Thoracic aorta (tissue), 2 donors: ENCODE measurements around the gene MIPOL1. TPM values are rescaled to one million over a fixed set of nuclear protein-coding genes. Genes with fewer than 3 reads are reported as not detected.

Experiments
- ATAC-seq: fragments of 150-250 bp; one replicate; pipeline ENCODE4 v1.8.0; 2017; ENCODE audit warnings: low read depth; ENCODE audit not compliant: insufficient number of reproducible peaks, low FRiP score
- DNase-seq: peaks from one replicate; pipeline ENCODE4 v3.0.0-alpha.2; 2020; ENCODE audit warnings: low spot score
- H3K27ac ChIP-seq, 2 donors: fragments of 200-600 bp; sonication (generic); 1 replicate in 1 of 2; 2 replicates in 1 of 2; pipeline ENCODE4 v1.5.1; 2016; ENCODE audit warnings: mild to moderate bottlenecking in 2 of 2, moderate library complexity in 2 of 2
- H3K27me3 ChIP-seq: fragments of 200-600 bp; sonication (generic); replicated peaks from 2 replicates; pipeline ENCODE4 v1.6.0; 2016; ENCODE audit warnings: mild to moderate bottlenecking; ENCODE audit not compliant: insufficient read depth
- H3K36me3 ChIP-seq: fragments of 200-600 bp; sonication (generic); one replicate; pipeline ENCODE4 v1.5.1; 2016
- H3K4me1 ChIP-seq, 2 donors: fragments of 200-600 bp; sonication (generic); 1 replicate in 1 of 2; 2 replicates in 1 of 2; pipeline versions ENCODE4 v1.5.1 to v1.6.0; 2016; ENCODE audit warnings: low read depth in 2 of 2, mild to moderate bottlenecking in 1 of 2; ENCODE audit not compliant: control insufficient read depth in 1 of 2
- H3K4me3 ChIP-seq: fragments of 200-600 bp; sonication (generic); 2 replicates; pipeline ENCODE4 v1.5.1; 2016; ENCODE audit warnings: mild to moderate bottlenecking
- H3K9me3 ChIP-seq: fragments of 200-600 bp; sonication (generic); 2 replicates; pipeline ENCODE4 v1.5.1; 2016
- total RNA-seq, 2 donors: library from RNA; depleted of rRNA; stranded (reverse); fragments of >200 nt; gene quantifications; one replicate each; pipeline versions ENCODE4 v1.1.0 to v1.2.3, GENCODE V29; 2016
- TF ChIP-seq, protein P1 (sequence below): fragments of 200-600 bp; sonication (generic); IDR thresholded peaks from one replicate; pipeline ENCODE4 v1.5.1; 2019; ENCODE audit warnings: antibody characterized with exemption

Gene MIPOL1
- total RNA-seq, 2 donors from 2014 or later, result 13.1 to 16.8 TPM

DNA sequence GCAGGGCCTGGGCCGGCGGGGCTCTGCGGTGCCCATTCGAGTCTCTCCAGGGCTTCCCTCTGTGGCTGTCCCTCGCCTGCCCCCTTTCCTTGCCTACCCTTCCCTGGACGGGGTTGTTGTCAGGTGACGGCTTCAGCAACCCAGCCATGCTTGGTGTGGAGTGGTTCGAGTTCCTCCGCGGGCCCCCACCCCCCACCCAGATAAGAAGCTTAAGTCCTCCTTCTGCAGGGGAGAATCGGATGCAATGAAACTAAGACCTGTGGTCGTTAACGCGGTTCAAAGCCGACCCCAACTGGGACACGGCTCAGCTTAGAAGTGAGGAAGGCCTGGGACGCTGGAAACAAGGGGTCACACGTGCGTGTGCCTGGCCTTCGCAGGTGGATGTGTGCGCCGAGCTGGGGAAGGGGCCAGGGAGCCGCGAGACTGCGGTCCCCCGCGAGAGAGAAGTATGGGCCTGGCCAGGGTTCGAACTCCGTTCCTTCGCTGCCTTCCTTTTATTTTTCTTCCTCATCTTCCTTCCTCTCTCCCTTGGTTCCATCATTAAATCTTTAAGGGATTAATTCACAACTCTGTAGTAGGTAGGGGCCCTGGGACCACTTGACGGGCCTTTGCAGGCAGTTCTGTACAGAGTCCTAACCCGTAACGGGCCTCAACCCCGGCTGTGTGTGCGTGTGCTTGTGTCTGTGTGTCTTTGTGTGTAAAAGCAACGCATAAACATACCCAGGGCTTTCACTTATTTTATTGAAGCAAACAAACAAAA is 401.2 kb downstream of the MIPOL1 start:
- H3K4me1 ChIP-seq, result peaks cover 11 to 42% of the 10 kb centered on the region in 2 donors

DNA sequence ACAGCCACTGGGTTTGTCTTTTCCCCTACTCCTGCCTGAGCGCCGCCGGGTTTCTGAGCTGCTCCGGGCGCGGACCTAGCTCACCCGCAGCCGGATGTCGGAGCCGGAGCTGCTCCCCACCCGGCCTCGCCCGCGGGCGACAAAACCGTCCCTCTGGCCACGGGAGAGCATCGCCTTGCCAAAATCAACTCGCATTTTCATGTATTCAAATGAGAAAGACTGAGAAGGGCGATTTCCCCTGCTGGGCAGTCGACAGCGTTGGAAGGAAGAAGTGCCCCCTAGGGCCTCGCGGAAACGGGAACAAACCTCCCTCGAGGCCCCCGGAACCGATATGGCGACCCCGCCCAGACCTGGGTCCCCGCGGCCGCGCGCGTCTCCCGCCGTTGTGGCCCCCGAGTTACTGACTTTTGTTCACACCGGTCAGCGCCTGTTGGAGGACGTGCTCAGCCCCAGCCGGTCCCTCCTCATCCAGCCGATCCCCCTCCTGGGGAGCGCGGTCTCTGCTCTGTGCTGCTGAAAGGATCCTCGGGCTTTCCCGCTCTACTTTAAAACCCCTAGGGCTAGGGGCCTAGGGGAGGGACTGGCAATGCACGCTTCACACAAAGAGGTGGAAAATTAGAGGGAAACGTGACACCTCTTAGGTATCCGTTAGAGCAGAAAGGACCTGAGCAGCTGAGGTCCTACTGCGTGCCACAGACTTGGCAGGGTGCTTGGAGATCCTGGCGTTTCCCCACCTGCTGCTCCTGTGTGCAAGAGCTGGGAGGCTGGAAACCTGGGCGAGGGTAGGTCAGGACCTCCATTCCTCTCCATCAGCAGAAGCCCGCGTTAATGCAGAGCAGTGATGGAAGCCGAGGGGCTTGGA is 402.0 kb downstream of the MIPOL1 start:
- no peak for DNase-seq
- no peak overlapping the region for H3K27ac ChIP-seq
- H3K9me3 ChIP-seq, result no peaks in the 10 kb centered on the region
- TF ChIP-seq, protein P1, sequence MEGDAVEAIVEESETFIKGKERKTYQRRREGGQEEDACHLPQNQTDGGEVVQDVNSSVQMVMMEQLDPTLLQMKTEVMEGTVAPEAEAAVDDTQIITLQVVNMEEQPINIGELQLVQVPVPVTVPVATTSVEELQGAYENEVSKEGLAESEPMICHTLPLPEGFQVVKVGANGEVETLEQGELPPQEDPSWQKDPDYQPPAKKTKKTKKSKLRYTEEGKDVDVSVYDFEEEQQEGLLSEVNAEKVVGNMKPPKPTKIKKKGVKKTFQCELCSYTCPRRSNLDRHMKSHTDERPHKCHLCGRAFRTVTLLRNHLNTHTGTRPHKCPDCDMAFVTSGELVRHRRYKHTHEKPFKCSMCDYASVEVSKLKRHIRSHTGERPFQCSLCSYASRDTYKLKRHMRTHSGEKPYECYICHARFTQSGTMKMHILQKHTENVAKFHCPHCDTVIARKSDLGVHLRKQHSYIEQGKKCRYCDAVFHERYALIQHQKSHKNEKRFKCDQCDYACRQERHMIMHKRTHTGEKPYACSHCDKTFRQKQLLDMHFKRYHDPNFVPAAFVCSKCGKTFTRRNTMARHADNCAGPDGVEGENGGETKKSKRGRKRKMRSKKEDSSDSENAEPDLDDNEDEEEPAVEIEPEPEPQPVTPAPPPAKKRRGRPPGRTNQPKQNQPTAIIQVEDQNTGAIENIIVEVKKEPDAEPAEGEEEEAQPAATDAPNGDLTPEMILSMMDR, result no peak
- ATAC-seq, result no peak
- peaks cover 6 to 34% of the 10 kb centered on the region in 2 donors for H3K4me1 ChIP-seq
- H3K27me3 ChIP-seq, result peaks cover 48% of the 10 kb centered on the region
- peak overlapping the region; percentile 38 for H3K4me3 ChIP-seq
- H3K36me3 ChIP-seq, result no peaks in the 10 kb centered on the region

More for the DNA sequence above, 401.2 kb downstream of the MIPOL1 start:
- H3K9me3 ChIP-seq, result no peaks in the 10 kb centered on the region
- TF ChIP-seq, protein P1, result no peak
- DNase-seq, result no peak
- H3K27ac ChIP-seq, result peak overlapping the region in 1 of 2 donors; percentile 11
- H3K27me3 ChIP-seq, result peaks cover 48% of the 10 kb centered on the region
- no peak for ATAC-seq
- H3K36me3 ChIP-seq, result no peaks in the 10 kb centered on the region
- H3K4me3 ChIP-seq, result peak overlapping the region; percentile 44

DNA sequence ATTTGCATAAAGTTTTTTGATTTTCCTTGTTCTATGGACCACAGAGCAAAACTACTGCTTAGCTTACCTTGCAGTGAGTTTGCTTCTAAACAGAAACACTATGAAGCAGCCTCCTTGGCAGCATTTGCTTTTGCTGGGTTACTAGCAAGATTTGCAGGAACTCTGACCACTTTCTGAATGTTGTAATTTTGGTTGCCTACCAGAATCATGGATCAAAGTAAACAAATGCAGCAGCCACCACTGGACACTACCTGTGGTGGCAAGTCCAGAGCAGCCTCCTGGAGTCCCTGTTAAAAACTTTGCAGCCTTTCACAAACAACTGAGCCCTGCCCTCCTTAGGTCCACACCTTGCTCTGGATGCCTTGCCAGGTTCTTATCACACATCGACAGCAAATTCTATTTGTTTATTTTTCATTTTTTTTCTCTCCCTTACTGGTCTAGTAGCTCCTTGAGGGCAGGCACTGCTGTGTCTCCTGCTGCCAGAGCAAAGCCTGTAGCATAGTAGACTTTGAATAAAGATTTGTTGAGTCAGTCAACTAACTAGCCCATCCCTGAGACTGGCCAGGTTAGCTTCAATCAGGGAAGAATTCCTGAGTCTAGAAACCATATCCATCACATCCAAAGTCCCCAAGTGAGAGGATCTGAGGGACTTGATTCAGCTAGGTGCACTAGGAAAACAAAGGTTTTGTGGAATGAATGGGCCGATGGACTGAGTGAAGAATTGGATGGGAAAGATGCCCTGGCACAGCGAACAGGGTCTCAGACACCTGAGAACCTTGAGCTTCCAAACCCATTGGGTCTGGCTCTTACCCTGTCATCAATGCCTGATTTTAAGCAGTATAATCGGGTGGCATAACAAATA is 403.4 kb downstream of the MIPOL1 start:
- ATAC-seq, result no peak
- no peak overlapping the region for H3K4me3 ChIP-seq
- H3K36me3 ChIP-seq, result no peaks in the 10 kb centered on the region
- no peak overlapping the region for H3K27ac ChIP-seq
- TF ChIP-seq, protein P1, result no peak
- H3K9me3 ChIP-seq, result no peaks in the 10 kb centered on the region
- DNase-seq, result no peak
- H3K4me1 ChIP-seq, result peaks cover 6 to 23% of the 10 kb centered on the region in 2 donors
- H3K27me3 ChIP-seq, result peaks cover 46% of the 10 kb centered on the region

DNA sequence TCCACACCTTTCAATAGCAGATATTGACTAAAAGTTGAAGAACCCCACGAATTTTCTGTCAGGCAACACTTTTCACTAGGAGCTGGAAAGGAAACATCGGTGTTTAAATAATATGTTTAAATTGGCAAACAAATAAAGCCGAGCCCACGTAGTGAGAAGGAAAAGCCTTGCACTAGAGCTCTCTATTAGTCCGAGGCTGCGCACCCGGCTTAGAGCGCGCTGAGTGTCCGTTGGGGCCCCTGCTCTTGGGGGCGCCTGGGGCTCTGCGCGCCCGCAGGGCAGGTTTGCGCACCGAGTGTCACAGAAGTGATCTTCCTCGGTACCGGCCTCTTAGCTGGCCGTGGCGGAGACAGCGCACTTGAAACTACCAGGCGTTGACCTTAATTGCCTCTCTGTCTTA is 404.1 kb downstream of the MIPOL1 start:
- no peaks in the 10 kb centered on the region for H3K9me3 ChIP-seq
- H3K36me3 ChIP-seq, result no peaks in the 10 kb centered on the region
- peaks cover 44% of the 10 kb centered on the region for H3K27me3 ChIP-seq
- ATAC-seq, result no peak
- no peak for DNase-seq
- TF ChIP-seq, protein P1, result no peak
- H3K27ac ChIP-seq, result no peak overlapping the region
- peaks cover 6 to 21% of the 10 kb centered on the region in 2 donors for H3K4me1 ChIP-seq
- H3K4me3 ChIP-seq, result no peak overlapping the region

Other genes starting within 250 kb of the MIPOL1 start
- gene SLC25A21, start 25.3 kb upstream of the MIPOL1 start, total RNA-seq, result 1 to 10 TPM in 1 of 2 donors, not detected in 1; 1.2 TPM